Mucosa of descending colon (tissue), 3 donors: ENCODE results near the gene MLLT3. TPM values are rescaled to one million over a fixed set of nuclear protein-coding genes. Genes with fewer than 3 reads are reported as not detected.

Experiments used
- ATAC-seq: fragments of 200-7000 bp; cut with Tn5 transposase; one replicate; pipeline ENCODE4 v1.9.1; 2020; ENCODE audit warnings: mild to moderate bottlenecking, moderate library complexity
- DNase-seq, 3 donors: peaks; one replicate each; pipeline ENCODE4 v3.0.0-alpha.2; 2020
- H3K36me3 ChIP-seq: fragments of 200-600 bp; one replicate; pipeline ENCODE4 v1.8.0; 2021; ENCODE audit warnings: low read depth, mild to moderate bottlenecking
- H3K4me1 ChIP-seq: fragments of 200-600 bp; one replicate; pipeline ENCODE4 v1.8.0; 2021; ENCODE audit warnings: low read depth, mild to moderate bottlenecking
- H3K4me3 ChIP-seq: fragments of 200-600 bp; one replicate; pipeline ENCODE4 v1.8.0; 2021; ENCODE audit warnings: mild to moderate bottlenecking
- H3K9me3 ChIP-seq: fragments of 200-600 bp; one replicate; pipeline ENCODE4 v1.8.0; 2021; ENCODE audit warnings: mild to moderate bottlenecking
- CTCF ChIP-seq: fragments of 200-600 bp; IDR thresholded peaks from one replicate; pipeline ENCODE4 v1.8.0; 2022; ENCODE audit warnings: antibody characterized with exemption, mild to moderate bottlenecking
- intact Hi-C, 2 donors: fragments of 100-400 bp; cut with DNase I in 1 of 2; cut with micrococcal nuclease in 1 of 2; formaldehyde crosslinking; loops; one replicate each; pipeline versions ENCODE4 v1.11.0 to v1.11.1; 2022; cut with DNase I, micrococcal nuclease
- total RNA-seq, 3 donors: library from RNA; stranded (reverse); fragmentation: NEBNext Ultra II Directional in 2 of 3; extraction: Animal tissue kit (Norgen Biotek cat#: 25700) in 2 of 3; gene quantifications; one replicate each; pipeline versions ENCODE4 v1.2.1 to v1.2.4, GENCODE V29; 2021 to 2023
- donor health status: DM: no; HTN: no; CAD: no; lungs with moderate emphysema.
- donor health status: DM: no; HTN: no; CAD: no.
- donor health status: DM: no; HTN: yes; CAD: no.

The MLLT3 gene
- total RNA-seq, 3 donors from 2014 or later: 35.1 to 53.7 (median 46.5) TPM

GRCh38 chr9:20582150-20582549 is 40.1 kb downstream of the MLLT3 start:
- TF ChIP-seq CTCF: no peak
- Histone ChIP-seq H3K9me3 (no peaks in the 10 kb centered on the region), H3K4me3 (no peak overlapping the region), H3K36me3 (no peaks in the 10 kb centered on the region), H3K4me1 (peaks cover 13% of the 10 kb centered on the region)
- DNase-seq (no peak), ATAC-seq (no peak)
- intact Hi-C loops: no loop called here

- Histone ChIP-seq H3K36me3 (no peaks in the 10 kb centered on the region), H3K9me3 (peaks cover 4% of the 10 kb centered on the region), H3K4me1 (peaks cover 13% of the 10 kb centered on the region), H3K4me3 (no peak overlapping the region)
- no peak for TF ChIP-seq CTCF
- intact Hi-C loops: no loop called here
- no peak for DNase-seq
- peak; percentile 52 for ATAC-seq
Measured at GRCh38 chr9:20580673-20581072, 41.6 kb downstream of the MLLT3 start.

- DNase-seq: no peak
- H3K4me1 ChIP-seq: peaks cover 13% of the 10 kb centered on the region
- no peak overlapping the region for H3K4me3 ChIP-seq
- no peak for TF ChIP-seq CTCF
- intact Hi-C loops: no loop called here
- ATAC-seq: peak; percentile 92
- no peaks in the 10 kb centered on the region for H3K36me3 ChIP-seq
- H3K9me3 ChIP-seq: peaks cover 9% of the 10 kb centered on the region
Measured at GRCh38 chr9:20579524-20580314, 42.6 kb downstream of the MLLT3 start.

GRCh38 chr9:20573023-20573422 is 49.3 kb downstream of the MLLT3 start:
- peaks cover 24% of the 10 kb centered on the region for H3K4me1 ChIP-seq
- ATAC-seq: no peak
- no peak for DNase-seq
- intact Hi-C loops: no loop called here
- TF ChIP-seq CTCF: no peak
- no peaks in the 10 kb centered on the region for H3K36me3 ChIP-seq
- no peak overlapping the region for H3K4me3 ChIP-seq
- H3K9me3 ChIP-seq: peaks cover 9% of the 10 kb centered on the region

- Histone ChIP-seq H3K9me3 (peaks cover 6% of the 10 kb centered on the region), H3K36me3 (no peaks in the 10 kb centered on the region), H3K4me1 (peaks cover 24% of the 10 kb centered on the region), H3K4me3 (no peak overlapping the region)
- TF ChIP-seq CTCF: no peak
- intact Hi-C loops: no loop called here
- DNase-seq (no peak), ATAC-seq (peak; percentile 75)
Measured at GRCh38 chr9:20570756-20571155, 51.5 kb downstream of the MLLT3 start.
